Measurements from ENCODE around the gene PANK1.

Gene PANK1

DNA sequence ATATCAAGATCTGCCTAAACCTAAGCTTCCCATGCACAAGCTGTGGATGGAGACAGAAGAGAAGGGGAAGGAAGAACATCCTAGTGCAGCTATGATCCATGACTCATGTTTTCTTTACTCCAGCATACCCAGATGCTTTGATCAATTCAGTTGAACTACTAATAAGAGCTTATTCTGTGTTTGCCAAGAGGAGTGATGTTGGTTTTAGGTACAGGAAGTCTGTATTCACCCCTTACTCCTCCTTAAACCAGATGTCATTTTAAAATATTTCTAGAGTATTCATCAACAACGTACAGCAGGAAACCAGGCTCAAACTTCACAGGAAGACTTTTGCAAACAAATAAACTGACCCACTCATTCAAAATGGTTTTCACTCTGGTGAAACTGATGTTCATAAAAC lies 29.2 kb downstream of the PANK1 start:
- DNase-seq (ENCODE audit: low spot score): no peak

DNA sequence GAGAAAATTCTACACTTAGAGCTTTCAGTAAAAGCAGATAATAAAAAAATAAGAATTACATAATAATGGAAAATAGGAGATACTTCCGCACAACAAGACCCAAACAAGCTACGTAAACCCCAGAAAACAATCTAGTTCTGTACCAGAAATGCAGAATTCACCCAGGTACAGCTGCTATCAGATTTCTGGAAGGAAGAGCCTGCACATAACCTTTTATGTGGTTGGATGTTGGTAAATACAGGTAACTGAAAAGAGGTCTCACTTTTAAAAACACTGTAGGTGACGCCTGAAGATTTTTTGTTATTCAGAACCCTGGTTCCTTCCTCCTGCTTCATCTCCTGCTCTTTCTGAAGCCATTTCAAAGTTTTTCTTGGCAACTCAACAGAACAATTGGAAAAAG lies 29.9 kb downstream of the PANK1 start:
- DNase-seq (ENCODE audit: low spot score): no peak

DNA sequence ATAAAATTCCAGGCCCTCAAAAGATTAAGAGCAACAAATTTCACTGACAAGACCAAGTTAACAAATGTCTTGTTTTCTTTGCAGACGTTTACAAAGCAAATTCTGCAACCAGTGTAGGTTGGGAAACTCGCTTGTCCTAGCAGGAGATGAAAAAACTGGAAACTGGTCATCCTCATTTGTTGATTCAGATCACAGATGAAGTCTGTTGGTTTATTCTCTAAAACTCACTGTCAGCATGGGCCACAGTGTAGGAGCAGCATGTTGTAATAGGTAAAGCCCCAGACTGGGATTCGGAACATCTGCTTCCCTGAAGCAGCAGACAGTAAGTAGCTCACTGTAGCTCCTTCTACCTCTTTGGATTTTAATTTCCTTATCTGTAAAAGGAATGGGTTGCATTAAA lies 31.5 kb downstream of the PANK1 start:
- DNase-seq (ENCODE audit: low spot score): no peak

DNA sequence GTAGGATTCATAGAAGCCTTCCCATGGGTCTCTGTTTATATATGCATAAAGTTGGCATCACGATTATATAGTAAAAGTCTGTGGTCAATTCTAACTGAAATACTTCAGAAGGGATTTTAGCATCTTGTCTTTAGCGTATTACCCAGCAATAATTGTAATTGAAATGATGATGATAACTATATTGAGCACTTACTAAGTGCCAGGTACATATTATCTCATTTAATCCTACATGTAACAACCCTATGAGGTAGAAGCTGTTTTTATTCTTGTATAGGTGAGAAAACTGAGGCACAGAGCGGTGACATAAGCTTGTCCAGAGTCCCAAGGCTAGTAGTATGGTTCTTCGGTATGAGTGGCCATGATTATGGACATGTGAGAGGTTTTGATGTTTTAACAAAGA lies 33.8 kb downstream of the PANK1 start:
- DNase-seq (ENCODE audit: low spot score): no peak

DNA sequence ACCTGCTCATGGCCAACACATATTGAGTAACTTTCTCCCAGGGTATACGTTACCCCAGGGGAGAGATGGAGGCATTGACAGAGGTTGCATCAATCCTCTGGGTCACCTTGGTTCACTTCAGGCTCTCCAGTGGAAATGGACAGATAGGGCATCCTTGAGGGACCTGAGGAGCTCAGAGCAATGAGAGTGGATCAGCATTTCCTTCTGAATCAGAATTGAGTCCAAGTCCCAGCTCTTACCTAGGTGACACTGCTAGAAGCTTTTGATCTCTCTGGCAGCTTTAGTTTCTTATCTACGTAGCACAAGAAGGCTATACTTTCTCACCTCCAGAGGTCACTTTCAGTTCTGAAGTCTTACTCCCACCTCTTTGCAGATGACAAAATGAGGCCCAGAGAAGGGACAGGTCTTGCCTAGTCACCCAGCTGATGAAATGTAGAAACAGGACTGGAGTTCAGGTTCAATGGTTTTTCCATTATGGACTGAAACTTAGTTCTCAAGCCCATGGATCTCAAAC lies 35.2 kb downstream of the PANK1 start:
- no peak for DNase-seq (ENCODE audit: low spot score)

DNA sequence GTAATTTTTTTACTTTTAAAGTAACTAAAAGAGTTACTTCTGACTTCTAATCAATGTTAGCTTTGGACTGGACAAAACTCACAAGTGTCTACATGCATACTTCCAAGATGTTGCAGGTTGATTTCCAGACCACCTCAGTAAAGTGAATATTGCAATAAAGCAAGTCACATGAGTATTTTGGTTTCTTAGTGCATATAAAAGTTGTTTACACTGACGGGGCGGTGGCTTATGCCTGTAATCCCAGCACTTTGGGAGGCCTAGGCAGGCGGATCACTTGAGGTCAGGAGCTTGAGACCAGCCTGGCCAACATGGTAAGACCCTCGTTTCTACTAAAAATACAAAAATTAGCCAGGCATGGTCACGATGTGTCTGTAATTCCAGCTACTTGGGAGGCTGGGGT lies 40.8 kb downstream of the PANK1 start:
- DNase-seq (ENCODE audit: low spot score): no peak

GRCh38 chr10:89602919-89603318 lies 42.1 kb downstream of the PANK1 start:
- no peak for DNase-seq (ENCODE audit: low spot score)

- no peak for DNase-seq (ENCODE audit: low spot score)
Measured at GRCh38 chr10:89601728-89602361, 43.2 kb downstream of the PANK1 start.

- no peak for DNase-seq (ENCODE audit: low spot score)
Measured at GRCh38 chr10:89600041-89600440, 45.0 kb downstream of the PANK1 start.

GRCh38 chr10:89593043-89593442 lies 52.0 kb downstream of the PANK1 start:
- no peak for DNase-seq (ENCODE audit: low spot score)

DNA sequence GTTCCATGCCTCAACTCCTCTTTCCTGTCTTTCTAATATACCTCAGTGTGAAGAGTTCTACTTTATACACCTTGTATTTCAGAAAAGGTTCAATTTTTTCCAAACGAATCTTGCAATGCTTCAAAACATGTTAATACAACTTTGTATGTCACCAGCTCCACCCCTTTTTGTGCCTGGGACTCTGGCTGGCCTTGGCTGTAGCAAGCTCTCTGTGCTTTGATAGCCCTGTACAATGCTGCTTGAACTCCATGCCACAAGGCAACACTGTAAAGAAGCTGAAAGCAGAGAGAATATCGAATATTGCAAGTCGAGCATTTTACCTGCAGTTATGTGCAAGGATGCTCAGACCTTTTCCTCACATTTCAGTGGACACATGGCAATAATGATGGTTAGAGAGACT lies 52.5 kb downstream of the PANK1 start:
- no peak for DNase-seq (ENCODE audit: low spot score)

DNA sequence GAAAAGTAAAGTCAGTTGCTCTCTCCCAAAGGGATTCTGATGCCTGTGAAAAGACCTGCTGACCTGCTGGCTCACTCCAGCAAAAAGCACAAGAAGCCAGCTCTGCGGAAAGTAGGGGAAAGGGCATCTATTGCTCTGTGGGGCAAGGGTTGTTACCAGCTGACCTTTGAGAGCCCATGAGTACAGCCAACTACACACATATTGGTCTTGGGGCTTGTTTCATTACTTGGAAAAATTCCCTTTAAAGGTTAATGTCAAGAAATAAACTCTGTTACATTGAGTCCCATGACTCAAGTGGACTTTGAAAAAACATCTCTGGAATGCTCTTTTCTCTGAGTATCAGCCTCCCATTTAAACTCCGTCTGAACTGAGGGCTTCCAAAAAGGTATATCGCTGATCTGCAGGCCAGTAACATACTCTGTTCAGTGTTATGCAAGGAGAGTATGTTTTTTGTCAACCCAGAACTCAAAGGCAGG lies 53.2 kb downstream of the PANK1 start:
- no peak for DNase-seq (ENCODE audit: low spot score)

DNA sequence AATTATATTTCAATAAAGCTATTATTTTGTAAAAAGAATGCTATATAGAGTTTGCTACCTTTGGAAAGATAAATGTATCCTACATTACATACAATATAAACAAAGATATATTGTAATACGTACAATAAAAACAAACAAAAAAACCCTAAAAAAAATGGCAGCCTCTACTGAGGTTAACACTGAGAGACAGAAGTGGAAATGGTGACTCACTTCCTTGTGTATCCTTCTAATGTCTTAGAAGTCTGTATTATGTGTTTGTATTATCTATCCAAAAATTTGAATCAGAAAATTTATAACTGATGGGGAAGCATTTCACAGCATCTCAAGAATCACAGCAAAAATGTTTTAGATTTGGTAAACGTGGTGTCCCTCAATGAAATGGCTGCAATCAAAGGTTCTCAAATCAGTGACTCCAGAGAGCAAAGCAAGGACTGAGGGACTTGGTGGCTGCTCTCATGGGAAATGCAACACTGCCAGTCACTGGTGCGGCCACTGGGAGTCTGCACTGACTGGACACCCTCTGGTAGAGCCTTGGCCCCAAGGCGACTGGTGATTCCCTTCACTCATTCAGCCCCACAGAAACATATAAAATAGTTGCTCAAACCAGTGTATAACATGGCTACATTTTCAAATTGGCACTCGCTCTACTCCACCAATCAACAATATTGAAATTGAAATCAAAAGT lies 53.8 kb downstream of the PANK1 start:
- no peak for DNase-seq (ENCODE audit: low spot score)

DNA sequence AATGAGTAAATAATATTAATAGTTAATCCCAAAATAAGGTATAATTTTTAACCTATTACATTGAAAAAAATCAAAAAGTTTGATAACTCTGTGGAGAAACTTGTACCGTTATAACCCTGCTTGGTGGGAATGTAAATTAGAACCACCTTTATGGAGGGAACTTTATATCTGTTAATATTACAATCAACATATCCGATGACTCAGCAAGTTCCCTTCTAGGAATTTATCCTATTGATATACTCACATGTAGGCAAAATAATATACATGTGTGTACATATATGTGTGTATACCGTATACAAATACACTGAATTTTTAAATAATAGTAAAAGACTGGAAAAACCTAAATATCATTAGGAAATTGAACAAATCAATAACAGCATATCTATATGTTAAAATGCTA lies 54.7 kb downstream of the PANK1 start:
- no peak for DNase-seq (ENCODE audit: low spot score)

DNA sequence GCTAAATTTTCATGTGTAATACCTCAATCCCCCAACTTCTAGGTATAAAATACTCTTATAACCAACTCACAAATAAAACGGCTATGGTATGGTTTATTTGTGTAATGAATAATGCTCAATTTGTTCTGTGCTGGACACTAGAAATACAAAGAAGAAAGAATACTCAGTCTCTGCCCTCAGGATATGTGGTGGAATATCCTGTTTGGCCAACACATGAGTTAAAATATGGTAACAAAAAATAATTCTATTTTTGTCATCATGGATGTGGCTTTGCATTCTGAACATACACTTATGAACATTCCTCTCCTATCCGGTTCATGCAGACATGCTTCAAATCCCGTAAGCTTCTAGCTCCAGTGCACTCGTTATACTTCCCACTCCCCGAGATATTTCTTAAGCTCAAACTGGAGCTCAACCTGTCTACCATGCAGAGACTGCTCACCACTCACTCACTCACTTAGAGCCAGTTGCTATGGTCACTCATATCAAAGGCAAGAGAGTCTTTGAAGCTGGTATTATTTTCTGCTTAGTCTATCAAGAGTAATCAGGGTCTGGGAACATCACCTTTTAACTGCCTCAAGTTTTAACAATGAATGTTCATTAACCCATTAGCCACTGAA lies 55.8 kb downstream of the PANK1 start:
- no peak for DNase-seq (ENCODE audit: low spot score)

GRCh38 chr10:89588671-89589070 lies 56.4 kb downstream of the PANK1 start:
- DNase-seq (ENCODE audit: low spot score): no peak

DNA sequence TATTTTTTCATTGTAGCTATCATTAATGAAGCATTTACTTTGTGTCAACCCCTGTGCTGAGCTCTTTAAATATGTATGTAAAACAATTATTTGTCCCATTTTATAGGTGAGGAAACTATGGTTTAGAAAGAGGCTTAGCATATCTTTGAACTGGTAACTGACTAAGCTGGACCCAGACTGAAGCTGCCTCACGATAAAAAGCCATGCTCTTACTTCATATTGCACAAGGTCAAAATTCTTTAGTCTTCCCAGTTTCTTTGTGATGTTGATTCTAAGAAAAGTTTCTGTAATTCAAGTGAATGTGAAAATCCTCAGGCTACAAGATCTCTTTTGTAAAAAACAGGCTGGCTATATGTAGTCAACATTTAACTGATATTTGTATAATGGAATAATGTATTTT lies 63.0 kb downstream of the PANK1 start:
- DNase-seq (ENCODE audit: low spot score): no peak

- no peak for DNase-seq (ENCODE audit: low spot score)
Measured at GRCh38 chr10:89580243-89580642, 64.8 kb downstream of the PANK1 start.

- DNase-seq (ENCODE audit: low spot score): no peak
Measured at GRCh38 chr10:89576696-89577095, 68.3 kb downstream of the PANK1 start.

DNA sequence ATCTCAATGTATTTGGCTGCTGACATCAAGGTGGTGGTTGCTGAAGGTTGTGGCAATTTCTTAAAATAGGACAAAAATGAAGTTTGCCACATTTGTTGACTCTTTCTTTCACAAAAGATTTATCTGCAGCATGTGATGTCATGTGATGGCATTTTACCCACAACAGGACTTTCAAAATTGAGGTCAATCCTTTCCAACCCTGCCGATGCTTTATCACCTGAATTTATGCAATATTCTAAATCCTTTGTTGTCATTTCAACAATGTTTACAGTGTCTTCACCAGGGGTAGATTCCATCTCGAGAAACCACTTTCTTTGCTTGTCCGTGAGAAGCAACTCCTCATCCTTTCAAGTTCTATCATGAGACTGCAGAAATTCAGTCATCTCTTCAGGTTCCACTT lies 69.0 kb downstream of the PANK1 start:
- no peak for DNase-seq (ENCODE audit: low spot score)

DNA sequence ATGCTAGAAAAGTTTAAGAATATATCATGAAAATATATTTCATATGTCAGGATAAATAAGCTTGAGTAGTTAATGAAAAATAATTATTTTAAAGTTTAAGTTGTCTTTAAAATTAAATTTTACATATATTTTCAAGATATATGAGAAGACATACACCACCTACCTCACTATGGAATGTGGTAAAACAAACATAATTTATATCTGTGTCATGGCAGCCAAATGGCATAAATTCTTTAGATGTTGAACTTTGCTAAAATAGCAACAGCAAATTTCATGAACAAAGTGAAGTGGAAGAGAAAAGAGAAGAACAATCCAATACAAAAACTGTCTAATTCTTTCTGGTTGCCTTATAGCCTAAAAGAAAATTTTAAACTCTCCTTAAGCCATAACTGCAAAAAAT lies 70.0 kb downstream of the PANK1 start:
- DNase-seq (ENCODE audit: low spot score): no peak

GRCh38 chr10:89574368-89574767 lies 70.7 kb downstream of the PANK1 start:
- DNase-seq (ENCODE audit: low spot score): no peak

GRCh38 chr10:89567576-89568245 lies 77.3 kb downstream of the PANK1 start:
- no peak for DNase-seq (ENCODE audit: low spot score)

All from HuH-7 (cell line).